ENCODE measurements around the gene SMIM36.

GRCh38 chr17:55487695-55488432 is 23.4 kb downstream of the SMIM36 start:
- TF ChIP-seq POLR2A (IDR thresholded peaks at IDR 0.05; ENCODE audit: low read length): no peak
- no peak for TF ChIP-seq GATA1 (IDR thresholded peaks at IDR 0.05; ENCODE audit: low read depth, low read length)

Data from erythroblast (primary cell).